B cell (primary cell): Measurements from ENCODE around the gene RIT2. TPM values are rescaled to one million over a fixed set of nuclear protein-coding genes. Genes with fewer than 3 reads are reported as not detected.

Source experiments
- ATAC-seq: fragments of 200-7000 bp; cut with Tn5 transposase; one replicate; pipeline ENCODE4 v1.10.0; 2021; ENCODE audit warnings: low read depth, mild to moderate bottlenecking, moderate number of reproducible peaks, moderate library complexity
- CTCF ChIA-PET: fragments of 350-600 bp; sonication (Branson Sonifier 250); formaldehyde crosslinking; loops from one replicate; lab custom pipeline; 2021; ENCODE audit warnings: antibody characterized with exemption, inconsistent platforms; lab: Charles Lee
- POLR2A ChIA-PET: fragments of 350-600 bp; sonication (Branson Sonifier 250); formaldehyde crosslinking; loops from one replicate; lab custom pipeline; 2021; ENCODE audit warnings: antibody characterized with exemption; lab: Charles Lee
- DNase-seq: peaks from one replicate; pipeline ENCODE4 v3.0.0; 2013
- H2AFZ ChIP-seq: 2 replicates; pipeline ENCODE4 v1.6.1; 2012; ENCODE audit warnings: mild to moderate bottlenecking, low read depth, low read length; ENCODE audit not compliant: insufficient read depth, poor library complexity, severe bottlenecking
- H3K27ac ChIP-seq, 2 donors: 1 replicate in 1 of 2; 2 replicates in 1 of 2; pipeline ENCODE4 v1.5.1; 2012 to 2013; ENCODE audit warnings: low read length in 2 of 2, mild to moderate bottlenecking in 2 of 2, moderate library complexity in 1 of 2
- H3K27me3 ChIP-seq, 4 experiments: fragments of 200-600 bp in 1 of 4; sonication (generic) in 1 of 4; replicated peaks in 1 of 4; 1 replicate in 2 of 4; 2 replicates in 2 of 4; pipeline versions ENCODE4 v1.6.1 to v1.7.0; 2013 to 2016; ENCODE audit warnings: low read length in 3 of 4, mild to moderate bottlenecking in 2 of 4, mixed read lengths in 1 of 4, moderate library complexity in 1 of 4; ENCODE audit not compliant: insufficient read depth in 4 of 4, control insufficient read depth in 3 of 4; ENCODE audit errors: control extremely low read depth in 1 of 4
- H3K36me3 ChIP-seq, 2 experiments: replicated peaks in 1 of 2; 1 replicate in 1 of 2; 2 replicates in 1 of 2; pipeline versions ENCODE4 v1.6.1 to v1.7.1; 2013; ENCODE audit warnings: low read length in 1 of 2; ENCODE audit not compliant: insufficient read depth in 2 of 2, control insufficient read depth in 1 of 2; ENCODE audit errors: control extremely low read depth in 1 of 2, extremely low read depth in 1 of 2
- H3K4me1 ChIP-seq, 2 donors: fragments of 200-600 bp in 1 of 2; sonication (generic) in 1 of 2; 1 replicate in 1 of 2; 2 replicates in 1 of 2; pipeline versions ENCODE4 v1.5.1 to v1.6.1; 2013 to 2017; ENCODE audit warnings: low read length in 2 of 2; ENCODE audit not compliant: control insufficient read depth in 2 of 2, insufficient read depth in 2 of 2
- H3K4me2 ChIP-seq: replicated peaks from 2 replicates; pipeline ENCODE3; 2012; ENCODE audit warnings: mild to moderate bottlenecking, low read depth, low read length; ENCODE audit not compliant: poor library complexity, severe bottlenecking
- H3K4me3 ChIP-seq, 5 experiments: fragments of 200-600 bp in 1 of 5; sonication (generic) in 1 of 5; 1 replicate in 3 of 5; 2 replicates in 2 of 5; pipeline versions ENCODE4 v1.5.1 to v1.7.0; 2011 to 2016; ENCODE audit warnings: low read length in 4 of 5, mild to moderate bottlenecking in 4 of 5, low read depth in 2 of 5, control low read depth in 1 of 5, moderate library complexity in 1 of 5; ENCODE audit not compliant: insufficient read depth in 1 of 5; ENCODE audit errors: control extremely low read depth in 1 of 5, extremely low read depth in 1 of 5
- H3K79me2 ChIP-seq: fragments of 200-600 bp; sonication (generic); one replicate; pipeline ENCODE4 v1.6.0; 2016; ENCODE audit warnings: low read length; ENCODE audit not compliant: control insufficient read depth, insufficient read depth
- H3K9ac ChIP-seq: fragments of 200-600 bp; sonication (generic); 2 replicates; pipeline ENCODE4 v1.6.1; 2017; ENCODE audit warnings: mild to moderate bottlenecking, low read length, moderate library complexity
- H3K9me3 ChIP-seq, 3 donors: one replicate each; pipeline versions ENCODE4 v1.6.1 to v1.7.1; 2013; ENCODE audit warnings: low read length in 2 of 3; ENCODE audit not compliant: control insufficient read depth in 2 of 3, insufficient read depth in 1 of 3; ENCODE audit errors: control extremely low read depth in 1 of 3
- H4K20me1 ChIP-seq: 2 replicates; pipeline ENCODE4 v1.6.0; 2012; ENCODE audit warnings: mild to moderate bottlenecking, low read length; ENCODE audit not compliant: insufficient read depth, control insufficient read depth, poor library complexity, severe bottlenecking
- H3K27ac Mint-ChIP-seq: one replicate; pipeline ENCODE4 v1.8.0; 2021; ENCODE audit warnings: mixed read lengths
- H3K27me3 Mint-ChIP-seq: one replicate; pipeline ENCODE4 v1.8.0; 2021; ENCODE audit warnings: mixed read lengths
- H3K4me1 Mint-ChIP-seq: one replicate; pipeline ENCODE4 v1.8.0; 2021; ENCODE audit warnings: mixed read lengths
- H3K4me3 Mint-ChIP-seq: one replicate; pipeline ENCODE4 v1.8.0; 2021; ENCODE audit warnings: mixed read lengths
- H3K9me3 Mint-ChIP-seq: one replicate; pipeline ENCODE4 v1.8.0; 2022; ENCODE audit warnings: mixed read lengths; ENCODE audit not compliant: insufficient read depth
- EZH2 ChIP-seq: IDR thresholded peaks from 2 replicates; pipeline ENCODE4 v1.6.1; 2012; ENCODE audit warnings: borderline replicate concordance, low read depth, mild to moderate bottlenecking, moderate library complexity, low read length; ENCODE audit not compliant: insufficient read depth, poor library complexity, severe bottlenecking
- WGBS: methylation state at CpG from one replicate; pipeline ENCODE4 v1.1.5; 2013; ENCODE audit warnings: missing lambda C conversion rate; ENCODE audit not compliant: insufficient coverage; 5-methylcytosine and 5-hydroxymethylcytosine counted together
- intact Hi-C: fragments of 100-400 bp; cut with micrococcal nuclease; formaldehyde crosslinking; loops from one replicate; pipeline ENCODE4 v1.10.0; 2022
- polyA plus RNA-seq: library from polyadenylated mRNA; depleted of rRNA; stranded (reverse); fragments of >200 nt; gene quantifications from 2 replicates; pipeline ENCODE4 v1.2.3, GENCODE V29; 2012
- total RNA-seq, 2 donors: library from RNA; stranded (reverse); fragments of 120-200 nt in 1 of 2; gene quantifications; 1 replicate in 1 of 2; 2 replicates in 1 of 2; pipeline versions ENCODE4 v1.2.3 to v1.2.4, GENCODE V29; 2013 to 2022
- TF ChIP-seq, protein P1 (sequence below): fragments of 200-600 bp; IDR thresholded peaks from one replicate; pipeline ENCODE4 v1.8.0; 2022; ENCODE audit warnings: antibody characterized with exemption, mild to moderate bottlenecking

RIT2 gene
- total and polyA plus RNA-seq, 2 donors (not counting 1 experiment from before 2014, with no cell fraction given), result not detected

GRCh38 chr18:42906761-42907160 lies 208.7 kb downstream of the RIT2 start:
- DNase-seq, result no peak
- ChIA-PET POLR2A (no interaction called here), CTCF (no interaction called here)
- no peaks in the 10 kb centered on the region for H3K4me1 ChIP-seq
- H2AFZ ChIP-seq, result no peak overlapping the region
- WGBS, result no CpG with 5 or more reads among the region's 1 CpG
- H3K9me3 ChIP-seq, result no peaks in the 10 kb centered on the region
- H3K27me3 ChIP-seq, result no peaks in the 10 kb centered on the region
- intact Hi-C loops, result no loop called here
- Mint-ChIP-seq H3K9me3 (no peaks in the 10 kb centered on the region), H3K4me3 (no peak overlapping the region), H3K4me1 (no peaks in the 10 kb centered on the region), H3K27me3 (no peaks in the 10 kb centered on the region), H3K27ac (no peak overlapping the region)
- H3K9ac ChIP-seq, result no peak overlapping the region
- no peak overlapping the region for H3K27ac ChIP-seq
- H3K36me3 ChIP-seq, result no peaks in the 10 kb centered on the region
- no peaks in the 10 kb centered on the region for H4K20me1 ChIP-seq
- no peak for TF ChIP-seq EZH2
- TF ChIP-seq, protein P1, sequence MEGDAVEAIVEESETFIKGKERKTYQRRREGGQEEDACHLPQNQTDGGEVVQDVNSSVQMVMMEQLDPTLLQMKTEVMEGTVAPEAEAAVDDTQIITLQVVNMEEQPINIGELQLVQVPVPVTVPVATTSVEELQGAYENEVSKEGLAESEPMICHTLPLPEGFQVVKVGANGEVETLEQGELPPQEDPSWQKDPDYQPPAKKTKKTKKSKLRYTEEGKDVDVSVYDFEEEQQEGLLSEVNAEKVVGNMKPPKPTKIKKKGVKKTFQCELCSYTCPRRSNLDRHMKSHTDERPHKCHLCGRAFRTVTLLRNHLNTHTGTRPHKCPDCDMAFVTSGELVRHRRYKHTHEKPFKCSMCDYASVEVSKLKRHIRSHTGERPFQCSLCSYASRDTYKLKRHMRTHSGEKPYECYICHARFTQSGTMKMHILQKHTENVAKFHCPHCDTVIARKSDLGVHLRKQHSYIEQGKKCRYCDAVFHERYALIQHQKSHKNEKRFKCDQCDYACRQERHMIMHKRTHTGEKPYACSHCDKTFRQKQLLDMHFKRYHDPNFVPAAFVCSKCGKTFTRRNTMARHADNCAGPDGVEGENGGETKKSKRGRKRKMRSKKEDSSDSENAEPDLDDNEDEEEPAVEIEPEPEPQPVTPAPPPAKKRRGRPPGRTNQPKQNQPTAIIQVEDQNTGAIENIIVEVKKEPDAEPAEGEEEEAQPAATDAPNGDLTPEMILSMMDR, result no peak
- no peak overlapping the region for H3K4me2 ChIP-seq
- H3K79me2 ChIP-seq, result no peaks in the 10 kb centered on the region
- ATAC-seq, result no peak
- H3K4me3 ChIP-seq, result no peak overlapping the region

DNA sequence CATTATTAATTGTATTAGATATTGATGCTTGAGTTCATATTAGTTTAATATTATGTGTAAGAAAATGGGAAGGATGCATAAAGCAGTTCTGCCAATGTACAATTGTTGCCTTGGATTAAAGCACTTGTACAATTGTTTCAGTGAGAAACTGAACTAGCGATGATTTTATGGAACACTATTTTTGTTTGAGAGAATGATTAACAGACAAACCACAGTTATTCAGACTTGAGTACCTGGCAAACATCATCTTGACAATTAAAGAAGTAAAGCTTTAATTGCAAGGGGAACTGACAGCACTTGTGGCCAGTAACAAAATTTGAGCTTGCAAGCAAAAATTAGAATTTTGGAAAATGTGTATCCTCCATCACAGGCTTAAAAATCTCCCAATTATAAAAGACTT lies 214.3 kb downstream of the RIT2 start:
- H3K36me3 ChIP-seq, result no peaks in the 10 kb centered on the region
- H3K4me3 Mint-ChIP-seq, result no peak overlapping the region
- CTCF ChIA-PET, result no interaction called here
- no peaks in the 10 kb centered on the region for H3K4me1 ChIP-seq
- WGBS, result no CpG with 5 or more reads among the region's 1 CpG
- TF ChIP-seq, protein P1, result no peak
- no peak for TF ChIP-seq EZH2
- H3K27me3 Mint-ChIP-seq, result no peaks in the 10 kb centered on the region
- H3K9me3 ChIP-seq, result peaks cover 0 to 3% (median 0%) of the 10 kb centered on the region in 3 donors
- DNase-seq, result no peak
- intact Hi-C loops, result no loop called here
- no peak overlapping the region for H3K9ac ChIP-seq
- no peak for ATAC-seq
- no peaks in the 10 kb centered on the region for H3K27me3 ChIP-seq
- no peaks in the 10 kb centered on the region for H4K20me1 ChIP-seq
- H3K4me3 ChIP-seq, result no peak overlapping the region
- H3K9me3 Mint-ChIP-seq, result no peaks in the 10 kb centered on the region
- H3K27ac ChIP-seq, result no peak overlapping the region
- no peak overlapping the region for H2AFZ ChIP-seq
- no peaks in the 10 kb centered on the region for H3K79me2 ChIP-seq
- H3K27ac Mint-ChIP-seq, result no peak overlapping the region
- POLR2A ChIA-PET, result no interaction called here
- H3K4me2 ChIP-seq, result no peak overlapping the region
- no peaks in the 10 kb centered on the region for H3K4me1 Mint-ChIP-seq
